HuH-7 (cell line): ENCODE data around the gene RNF25.

Source experiments
- DNase-seq: peaks from one replicate; pipeline ENCODE4 v3.0.0; 2011; ENCODE audit warnings: low spot score

The RNF25 gene

DNA sequence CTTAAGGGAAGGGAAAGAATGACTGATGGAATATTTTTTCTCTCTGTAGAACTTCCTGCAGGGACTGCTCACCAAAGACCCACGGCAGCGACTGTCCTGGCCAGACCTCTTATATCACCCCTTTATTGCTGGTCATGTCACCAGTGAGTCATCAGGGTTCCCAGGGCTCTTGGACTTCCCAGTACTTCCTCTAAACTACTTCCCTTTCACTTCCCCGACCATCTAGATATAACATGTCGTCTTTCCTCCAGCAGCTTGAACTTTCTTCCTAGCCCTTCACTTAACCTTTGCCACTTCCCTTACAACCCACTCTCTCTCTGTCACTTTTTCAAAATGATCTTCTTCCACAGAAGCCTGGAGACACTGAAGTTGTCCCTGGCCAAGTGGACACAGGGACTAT, 7.3 kb upstream of the RNF25 start:
- no peak for DNase-seq

DNA sequence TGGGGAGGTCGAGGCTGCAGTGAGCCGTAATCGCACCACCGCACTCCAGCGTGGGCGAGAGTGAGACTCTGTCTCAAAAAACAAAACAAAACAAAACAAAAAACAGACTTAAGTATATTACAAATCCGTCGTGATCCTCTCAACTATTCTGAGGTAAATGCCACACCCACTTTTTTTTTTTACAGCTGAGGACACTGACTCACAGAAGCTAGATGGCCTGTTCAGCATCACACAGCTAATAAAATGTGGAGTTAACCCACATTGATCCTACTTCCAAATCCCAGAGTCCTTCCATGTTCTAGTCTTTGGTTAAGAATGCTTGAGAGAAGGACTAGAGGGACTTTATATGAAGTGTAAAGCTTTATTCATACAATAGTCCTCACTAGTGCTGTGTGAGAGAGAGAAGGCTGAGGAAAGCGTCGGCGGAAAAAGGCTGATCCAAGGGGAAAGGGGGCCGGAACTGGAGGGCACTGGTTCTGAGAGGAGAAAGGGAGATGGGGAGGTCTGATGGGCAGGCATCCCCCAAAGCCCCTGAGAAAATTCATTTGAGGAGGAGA, 627 bp downstream of the RNF25 start:
- DNase-seq, result no peak

DNA sequence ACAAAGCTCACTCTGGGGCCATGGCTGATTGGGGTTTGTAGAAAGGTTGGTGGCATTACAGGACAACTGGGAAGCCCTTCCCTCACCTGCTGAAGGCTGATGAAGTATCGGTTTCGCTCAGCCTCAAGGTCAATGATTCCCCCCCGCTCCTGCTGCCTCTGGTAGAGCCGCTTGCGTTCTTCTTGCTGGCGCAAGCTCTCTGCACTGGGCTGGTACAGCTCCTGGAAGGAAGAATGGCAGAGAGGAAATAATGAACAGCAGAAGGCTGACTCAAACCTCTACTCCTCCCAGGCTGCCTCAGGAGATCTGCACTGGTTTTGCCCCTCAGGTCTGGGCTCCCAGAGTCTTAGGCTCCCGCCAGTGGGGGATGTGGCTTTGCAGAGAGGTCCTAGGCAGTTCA, 7.1 kb downstream of the RNF25 start:
- DNase-seq, result no peak

- no peak for DNase-seq
Observed at GRCh38 chr2:218663901-218664300, 7.9 kb downstream of the RNF25 start.

DNA sequence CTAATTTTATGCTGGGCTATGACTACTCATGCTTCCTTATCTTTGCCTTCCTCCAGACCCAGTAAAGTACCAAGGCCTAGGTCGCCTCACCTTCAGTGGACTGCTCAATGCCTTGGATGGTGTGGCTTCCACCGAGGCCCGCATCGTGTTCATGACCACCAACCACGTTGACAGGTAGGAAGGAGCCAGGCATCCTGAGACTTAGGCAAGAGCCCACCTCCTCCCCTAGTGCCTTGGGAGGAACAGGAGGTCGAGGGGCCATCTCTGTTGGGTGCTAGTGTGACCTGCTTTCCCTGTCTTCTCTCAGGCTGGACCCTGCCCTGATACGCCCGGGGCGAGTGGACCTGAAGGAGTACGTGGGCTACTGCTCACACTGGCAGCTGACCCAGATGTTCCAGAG, 9.0 kb downstream of the RNF25 start:
- no peak for DNase-seq

- DNase-seq, result no peak
Observed at GRCh38 chr2:218662377-218662776, 9.4 kb downstream of the RNF25 start.

GRCh38 chr2:218659988-218660358, 11.8 kb downstream of the RNF25 start:
- no peak for DNase-seq

GRCh38 chr2:218659258-218659987, 12.4 kb downstream of the RNF25 start, which contains the start of the genes BCS1L and ZNF142:
BCS1L (plus strand) TSS chr2:218659683; CDS start chr2:218660988, 1,305 bp downstream.
ZNF142 (minus strand) TSS chr2:218659623; CDS start chr2:218656429, 3,194 bp downstream.
- DNase-seq, result peak; percentile 92

- DNase-seq, result peak; percentile 78
Observed at GRCh38 chr2:218658671-218659257, 13.0 kb downstream of the RNF25 start.

DNA sequence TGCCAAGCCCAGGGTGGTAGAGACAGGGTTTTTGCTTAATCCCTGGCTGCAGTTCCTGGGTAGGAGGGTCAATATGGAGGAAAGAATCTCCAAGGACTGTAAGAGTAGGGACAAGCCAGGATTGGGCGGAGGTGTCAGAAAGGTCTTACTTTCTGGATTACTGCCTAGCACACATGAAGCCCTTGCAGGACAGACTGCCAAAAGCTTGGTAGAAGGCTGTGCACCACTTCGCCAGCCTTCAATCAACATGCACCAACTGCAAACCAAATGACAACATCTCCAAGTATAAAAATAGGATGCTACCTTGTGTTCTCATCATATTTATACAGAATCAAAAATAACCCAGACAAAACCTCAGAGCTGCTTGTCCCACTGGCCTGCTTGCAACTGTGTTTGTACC, 16.1 kb downstream of the RNF25 start:
- DNase-seq, result no peak

- no peak for DNase-seq
Observed at GRCh38 chr2:218648787-218649100, 23.1 kb downstream of the RNF25 start.

DNA sequence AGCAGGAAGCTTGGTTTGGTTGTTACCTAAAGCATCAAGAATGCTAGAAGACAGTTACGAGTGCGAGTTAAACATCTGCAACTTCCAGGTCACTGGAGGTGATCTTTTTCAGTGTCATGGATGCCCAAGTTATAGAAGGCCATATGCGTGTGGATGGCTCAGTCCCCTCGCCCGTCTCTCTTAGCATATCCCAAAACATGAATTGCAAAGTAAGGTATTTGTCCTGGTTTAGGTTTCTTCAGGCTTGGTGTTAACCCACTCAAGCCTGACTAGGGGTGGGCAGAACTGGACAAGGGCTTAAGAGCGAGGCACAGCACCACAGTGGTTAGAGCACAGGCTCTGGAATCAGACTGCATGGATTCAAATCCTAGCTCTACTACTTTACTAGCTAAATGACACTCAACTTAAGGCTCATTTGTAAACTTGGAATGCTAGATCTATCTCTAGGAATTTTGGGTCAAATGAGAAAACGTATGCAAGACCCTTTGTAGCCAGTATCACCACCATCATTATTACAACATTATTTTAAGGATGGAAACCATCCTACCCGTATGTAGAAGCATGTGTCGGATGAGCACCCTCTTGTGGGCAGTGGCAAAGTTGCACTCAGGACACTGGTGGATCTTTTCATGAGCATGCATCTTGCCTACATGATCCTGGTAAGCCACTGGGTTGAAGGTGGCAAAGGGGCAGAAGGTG, 23.6 kb downstream of the RNF25 start:
- DNase-seq, result peak; percentile 76

- no peak for DNase-seq
Observed at GRCh38 chr2:218645126-218645525, 26.7 kb downstream of the RNF25 start.

- DNase-seq, result no peak
Observed at GRCh38 chr2:218644721-218645120, 27.1 kb downstream of the RNF25 start.

DNA sequence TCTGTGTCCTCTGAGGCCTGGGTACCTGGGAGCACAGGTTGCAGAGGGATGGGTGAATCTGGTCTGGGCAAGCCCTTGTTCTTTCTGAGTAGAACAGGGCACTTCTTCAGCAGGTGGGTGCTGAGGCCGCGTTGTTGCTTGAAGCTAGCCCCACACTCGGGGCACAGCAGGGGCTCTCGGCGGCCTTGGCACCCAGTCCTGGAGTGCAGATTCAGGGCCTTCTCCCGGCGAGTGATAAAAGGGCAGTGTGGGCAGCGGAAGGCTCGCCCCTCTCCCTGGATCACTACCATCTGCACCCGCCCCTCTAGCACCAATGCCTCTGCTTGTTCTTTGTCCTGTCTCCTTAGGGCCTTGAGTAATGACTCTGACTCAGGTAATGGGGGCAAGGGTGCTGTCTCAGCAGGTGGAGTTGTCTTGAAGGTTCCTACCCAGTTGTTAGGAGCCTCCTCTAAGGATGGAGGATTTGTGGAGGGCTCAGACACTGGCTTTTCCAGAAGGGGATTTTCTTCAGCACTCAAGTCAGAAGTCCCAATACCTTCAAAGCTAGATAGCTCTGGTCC, 28.0 kb downstream of the RNF25 start:
- no peak for DNase-seq

- no peak for DNase-seq
Observed at GRCh38 chr2:218642786-218643185, 29.0 kb downstream of the RNF25 start.

DNA sequence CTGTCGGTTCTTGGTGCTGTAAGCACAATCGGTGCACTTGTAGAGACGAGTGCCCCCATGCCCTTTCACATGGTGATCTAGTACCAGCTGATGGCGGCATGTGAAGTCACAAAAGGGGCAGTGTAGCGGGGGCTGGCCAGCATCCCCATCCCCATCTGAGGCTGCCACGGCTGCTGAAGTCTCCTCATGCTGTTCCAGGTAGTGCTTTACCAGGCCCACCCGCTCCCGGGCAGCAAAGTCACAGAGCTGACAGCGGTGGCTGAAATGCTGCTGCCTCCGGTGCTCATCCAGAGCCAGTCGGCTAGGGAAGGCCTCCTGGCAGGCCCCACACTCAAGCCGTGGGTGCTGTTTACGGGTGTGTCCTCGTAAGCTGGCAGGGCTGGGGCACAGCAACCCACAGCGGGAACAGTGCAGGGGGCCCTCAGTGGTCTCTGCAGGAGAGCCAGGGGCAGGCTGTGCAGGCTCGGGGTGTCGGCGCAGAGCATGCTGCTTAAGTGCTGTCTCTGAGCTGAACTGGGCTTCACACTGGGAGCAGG, 29.6 kb downstream of the RNF25 start:
- no peak for DNase-seq

DNA sequence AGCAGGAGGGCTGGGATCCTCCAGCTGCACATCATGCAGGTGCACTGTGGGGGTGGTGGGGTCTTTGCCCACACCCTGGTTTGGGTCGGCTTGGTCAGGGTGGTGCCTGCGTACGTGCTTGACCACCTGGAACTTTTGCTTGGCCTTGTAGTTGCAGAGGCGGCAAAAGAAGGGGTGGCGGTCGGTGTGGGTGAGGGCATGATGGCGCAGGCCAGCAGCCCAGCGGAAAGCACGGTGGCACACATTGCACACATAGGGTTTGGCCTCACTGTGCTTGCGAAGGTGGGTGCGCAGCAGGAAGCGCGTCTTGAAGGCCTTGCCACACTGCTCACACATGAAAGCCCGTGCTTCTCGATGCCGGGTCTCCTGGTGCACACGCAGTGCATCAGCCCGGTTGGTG, 33.4 kb downstream of the RNF25 start:
- no peak for DNase-seq

DNA sequence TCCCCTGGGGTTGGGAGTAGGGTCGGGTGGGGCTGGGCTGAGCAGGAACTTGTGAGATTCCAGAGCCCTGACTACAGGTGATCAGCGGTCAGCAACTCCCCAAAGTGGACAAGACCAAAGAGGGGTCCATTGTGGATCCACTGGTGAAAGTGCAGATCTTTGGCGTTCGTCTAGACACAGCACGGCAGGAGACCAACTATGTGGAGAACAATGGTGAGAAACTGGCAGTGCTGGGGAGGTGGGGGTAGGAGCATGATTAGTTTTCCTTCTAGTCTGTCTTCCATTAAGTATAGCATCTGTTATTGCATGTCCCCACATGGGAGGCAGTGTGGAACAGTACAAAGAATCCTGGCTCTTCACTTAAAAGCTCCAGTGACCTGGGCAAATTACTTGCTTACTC, 36.1 kb downstream of the RNF25 start:
- DNase-seq, result no peak

GRCh38 chr2:218631837-218632236, 40.0 kb downstream of the RNF25 start:
- no peak for DNase-seq

- DNase-seq, result no peak
Observed at GRCh38 chr2:218627939-218628338, 43.9 kb downstream of the RNF25 start.

GRCh38 chr2:218626369-218626768, 45.4 kb downstream of the RNF25 start:
- DNase-seq, result no peak

- DNase-seq, result no peak
Observed at GRCh38 chr2:218623366-218623705, 48.5 kb downstream of the RNF25 start.
